ENCODE results near the gene MCMBP.
"Not testable (repeated sequence)": the region's sequence is repeated elsewhere in the genome, so short reads cannot be mapped to it uniquely, and the experiment has no call there.

- TF ChIP-seq CTCF, POLR2A (IDR thresholded peaks at IDR 0.05): not testable (repeated sequence)
Measured at GRCh38 chr10:119869398-119869797, 3.2 kb downstream of the MCMBP start.

All from esophagus squamous epithelium (tissue), 4 donors.